H9 (cell line): ENCODE measurements around the gene DAPP1. TPM values are rescaled to one million over a fixed set of nuclear protein-coding genes. Genes with fewer than 3 reads are reported as not detected.

Experiments
- DNase-seq: peaks from one replicate; pipeline ENCODE4 v3.0.0-alpha.2; 2017
- H2AFZ ChIP-seq: one replicate; pipeline ENCODE4 v1.6.1; 2013; ENCODE audit warnings: mild to moderate bottlenecking, low read length, control low read depth, moderate library complexity
- H2AK5ac ChIP-seq: 2 replicates; pipeline ENCODE4 v1.6.1; 2013; ENCODE audit warnings: low read length, control low read depth, mixed read lengths; ENCODE audit not compliant: insufficient read length
- H2BK120ac ChIP-seq: one replicate; pipeline ENCODE4 v1.6.1; 2013; ENCODE audit warnings: low read depth, mild to moderate bottlenecking, low read length, control low read depth, inconsistent platforms; ENCODE audit not compliant: poor library complexity, severe bottlenecking
- H2BK12ac ChIP-seq: 2 replicates; pipeline ENCODE4 v1.6.1; 2013; ENCODE audit warnings: low read length, control low read depth, mixed read lengths, low read depth; ENCODE audit not compliant: insufficient read length
- H2BK15ac ChIP-seq: 2 replicates; pipeline ENCODE4 v1.6.1; 2013; ENCODE audit warnings: low read depth, low read length, control low read depth
- H2BK20ac ChIP-seq: one replicate; pipeline ENCODE4 v1.6.1; 2013; ENCODE audit warnings: low read depth, mild to moderate bottlenecking, low read length, control low read depth, inconsistent platforms; ENCODE audit not compliant: poor library complexity, severe bottlenecking
- H2BK5ac ChIP-seq: 2 replicates; pipeline ENCODE4 v1.6.1; 2013; ENCODE audit warnings: low read length, control low read depth, mixed read lengths; ENCODE audit not compliant: insufficient read length
- H3K14ac ChIP-seq: 2 replicates; pipeline ENCODE4 v1.6.1; 2013; ENCODE audit warnings: low read length, control low read depth; ENCODE audit not compliant: insufficient read depth
- H3K18ac ChIP-seq: 2 replicates; pipeline ENCODE4 v1.6.1; 2013; ENCODE audit warnings: low read depth, mild to moderate bottlenecking, mixed read lengths, low read length, control low read depth; ENCODE audit not compliant: insufficient read length
- H3K23ac ChIP-seq: 2 replicates; pipeline ENCODE4 v1.6.1; 2013; ENCODE audit warnings: low read length, control low read depth, mixed read lengths, low read depth; ENCODE audit not compliant: insufficient read length
- H3K23me2 ChIP-seq: 2 replicates; pipeline ENCODE4 v1.6.1; 2013; ENCODE audit warnings: low read depth, mild to moderate bottlenecking, mixed read lengths, low read length, control low read depth; ENCODE audit not compliant: insufficient read length, poor library complexity, severe bottlenecking
- H3K27ac ChIP-seq: 2 replicates; pipeline ENCODE4 v1.5.1; 2013; ENCODE audit warnings: low read length, control low read depth, mixed read lengths, low read depth; ENCODE audit not compliant: insufficient read length
- H3K27me3 ChIP-seq: 2 replicates; pipeline ENCODE4 v1.6.1; 2013; ENCODE audit warnings: low read length, control low read depth, inconsistent platforms; ENCODE audit not compliant: insufficient read depth
- H3K4ac ChIP-seq: 2 replicates; pipeline ENCODE4 v1.6.1; 2013; ENCODE audit warnings: low read depth, mild to moderate bottlenecking, control low read depth, inconsistent platforms, low read length, moderate library complexity
- H3K4me1 ChIP-seq: 2 replicates; pipeline ENCODE4 v1.6.1; 2013; ENCODE audit warnings: low read length, control low read depth, inconsistent platforms; ENCODE audit not compliant: insufficient read depth
- H3K4me2 ChIP-seq: 2 replicates; pipeline ENCODE4 v1.6.1; 2013; ENCODE audit warnings: low read length, control low read depth, mixed read lengths; ENCODE audit not compliant: insufficient read length, insufficient read depth
- H3K56ac ChIP-seq: 2 replicates; pipeline ENCODE4 v1.6.1; 2013; ENCODE audit warnings: low read depth, mild to moderate bottlenecking, mixed read lengths, low read length, control low read depth; ENCODE audit not compliant: insufficient read length
- H3K79me1 ChIP-seq: 2 replicates; pipeline ENCODE4 v1.6.1; 2013; ENCODE audit warnings: low read depth, mild to moderate bottlenecking, moderate library complexity, low read length, control low read depth, inconsistent platforms; ENCODE audit not compliant: insufficient read depth, poor library complexity, severe bottlenecking
- H3K79me2 ChIP-seq: 2 replicates; pipeline ENCODE4 v1.6.1; 2013; ENCODE audit warnings: low read length, control low read depth, inconsistent platforms; ENCODE audit not compliant: insufficient read depth
- H3K9ac ChIP-seq: 2 replicates; pipeline ENCODE4 v1.6.1; 2013; ENCODE audit warnings: low read length, control low read depth, mixed read lengths; ENCODE audit not compliant: insufficient read length; ENCODE audit errors: extremely low read depth
- H3K9me3 ChIP-seq: one replicate; pipeline ENCODE4 v1.6.1; 2013; ENCODE audit warnings: low read depth, low read length, inconsistent platforms; ENCODE audit not compliant: control insufficient read depth
- H3T11ph ChIP-seq: one replicate; pipeline ENCODE4 v1.6.1; 2013; ENCODE audit warnings: mild to moderate bottlenecking, low read length, control low read depth, inconsistent platforms
- H4K20me1 ChIP-seq: one replicate; pipeline ENCODE4 v1.6.1; 2013; ENCODE audit not compliant: control insufficient read depth, insufficient read length, insufficient read depth
- H4K5ac ChIP-seq: 2 replicates; pipeline ENCODE4 v1.6.1; 2013; ENCODE audit warnings: low read depth, mild to moderate bottlenecking, mixed read lengths, low read length, control low read depth; ENCODE audit not compliant: insufficient read length
- H4K8ac ChIP-seq: replicated peaks from 2 replicates; pipeline ENCODE4 v1.6.1; 2013; ENCODE audit warnings: low read length, control low read depth, mixed read lengths, low read depth; ENCODE audit not compliant: insufficient read length
- H4K91ac ChIP-seq: 2 replicates; pipeline ENCODE4 v1.6.1; 2013; ENCODE audit warnings: low read depth, mild to moderate bottlenecking, moderate library complexity, mixed read lengths, low read length, control low read depth; ENCODE audit not compliant: insufficient read length
- H3K27ac Mint-ChIP-seq, 3 experiments: 2 replicates in 2 of 3; 3 replicates in 1 of 3; pipeline ENCODE4 v1.8.0; 2020 to 2021; ENCODE audit warnings: mixed read lengths in 3 of 3, mild to moderate bottlenecking in 1 of 3, moderate library complexity in 1 of 3
- H3K27me3 Mint-ChIP-seq: 2 replicates; pipeline ENCODE4 v1.8.0; 2021; ENCODE audit warnings: low read depth, mild to moderate bottlenecking, moderate library complexity, mixed read lengths
- H3K36me3 Mint-ChIP-seq, 3 experiments: 2 replicates in 2 of 3; 3 replicates in 1 of 3; pipeline ENCODE4 v1.8.0; 2020 to 2021; ENCODE audit warnings: low read depth in 3 of 3, mixed read lengths in 3 of 3; ENCODE audit not compliant: insufficient read depth in 1 of 3
- H3K4me1 Mint-ChIP-seq, 2 experiments: 2 replicates each; pipeline ENCODE4 v1.8.0; 2020; ENCODE audit warnings: mixed read lengths in 2 of 2
- H3K4me3 Mint-ChIP-seq, 2 experiments: 2 replicates in 1 of 2; 3 replicates in 1 of 2; pipeline ENCODE4 v1.8.0; 2020 to 2021; ENCODE audit warnings: mild to moderate bottlenecking in 2 of 2, mixed read lengths in 2 of 2, moderate library complexity in 1 of 2
- H3K9me3 Mint-ChIP-seq, 2 experiments: 2 replicates in 1 of 2; 3 replicates in 1 of 2; pipeline ENCODE4 v1.8.0; 2020; ENCODE audit warnings: mild to moderate bottlenecking in 2 of 2, mixed read lengths in 2 of 2, moderate library complexity in 1 of 2
- CTCF ChIP-seq: fragments of 200-600 bp; sonication (generic); conservative IDR thresholded peaks from 3 replicates; pipeline ENCODE4 v1.8.0; 2021; ENCODE audit warnings: antibody characterized with exemption, mild to moderate bottlenecking
- WGBS: extraction: QIAGEN DNeasy Blood & Tissue Kit; methylation state at CpG from one replicate; pipeline ENCODE4 v1.1.7; 2013; ENCODE audit warnings: missing lambda C conversion rate, low lambda C conversion rate, mixed read lengths; ENCODE audit not compliant: insufficient read length; ENCODE audit errors: extremely low coverage; 5-methylcytosine and 5-hydroxymethylcytosine counted together
- total RNA-seq: library from RNA; stranded (reverse); gene quantifications from 2 replicates; pipeline ENCODE4 v1.2.1, GENCODE V29; 2021

DAPP1 gene
- total RNA-seq, 1 experiment from 2014 or later, result not detected

DNA sequence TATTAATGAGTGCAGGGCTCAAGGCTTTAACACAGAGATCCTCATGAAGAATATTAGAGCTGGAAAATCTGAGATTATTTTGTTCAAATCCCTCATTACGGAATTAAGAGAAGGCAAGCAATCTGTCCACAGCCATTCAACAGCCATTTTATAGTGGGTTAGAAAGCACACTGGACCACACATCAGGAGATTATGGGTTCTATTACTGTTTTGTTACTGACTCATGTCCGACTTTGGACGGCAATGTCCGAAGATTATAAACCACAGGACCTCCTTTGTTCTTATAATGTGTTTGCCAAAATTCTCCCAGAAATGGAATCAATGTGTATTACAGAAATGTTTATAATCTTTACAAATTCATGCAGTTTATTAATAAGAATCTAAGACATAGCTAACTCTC is 69.5 kb downstream of the DAPP1 start:
- peaks cover 0 to 8% (median 5%) of the 10 kb centered on the region in 3 experiments; a peak in 4 of 7 replicates for H3K36me3 Mint-ChIP-seq
- no peak overlapping the region for H3K27ac Mint-ChIP-seq
- no peak overlapping the region for H3K27ac ChIP-seq
- H3K4me3 Mint-ChIP-seq, result no peak overlapping the region
- H2BK20ac ChIP-seq, result no peak overlapping the region
- no peak overlapping the region for H4K91ac ChIP-seq
- H3K4ac ChIP-seq, result no peak overlapping the region
- no peaks in the 10 kb centered on the region for H3K27me3 Mint-ChIP-seq
- no peak for TF ChIP-seq CTCF
- no peaks in the 10 kb centered on the region for H3K9me3 ChIP-seq
- H3K23ac ChIP-seq, result no peak overlapping the region
- DNase-seq, result no peak
- no peaks in the 10 kb centered on the region for H3K4me1 ChIP-seq
- H3K79me2 ChIP-seq, result no peaks in the 10 kb centered on the region
- no peak overlapping the region for H3K14ac ChIP-seq
- no peak overlapping the region for H3T11ph ChIP-seq
- H2AFZ ChIP-seq, result no peak overlapping the region
- H3K4me1 Mint-ChIP-seq, result no peaks in the 10 kb centered on the region
- H3K18ac ChIP-seq, result no peak overlapping the region
- H3K56ac ChIP-seq, result no peak overlapping the region
- no peak overlapping the region for H2BK12ac ChIP-seq
- no peak overlapping the region for H2BK5ac ChIP-seq
- H3K4me2 ChIP-seq, result no peak overlapping the region
- H3K9ac ChIP-seq, result no peak overlapping the region
- no peaks in the 10 kb centered on the region for H3K79me1 ChIP-seq
- H4K20me1 ChIP-seq, result no peaks in the 10 kb centered on the region
- no peaks in the 10 kb centered on the region for H3K9me3 Mint-ChIP-seq
- no CpG with 5 or more reads among the region's 4 CpGs for WGBS
- H2AK5ac ChIP-seq, result no peak overlapping the region
- H4K5ac ChIP-seq, result no peak overlapping the region
- H3K27me3 ChIP-seq, result no peaks in the 10 kb centered on the region
- no peak overlapping the region for H2BK15ac ChIP-seq
- H2BK120ac ChIP-seq, result no peak overlapping the region
- H3K23me2 ChIP-seq, result no peaks in the 10 kb centered on the region
- H4K8ac ChIP-seq, result no peak overlapping the region
